Caco-2 (cell line): ENCODE results near the gene CPHXL2. TPM values are rescaled to one million over a fixed set of nuclear protein-coding genes. Genes with fewer than 3 reads are reported as not detected.

Experiments used
- BruUV-seq: library from RNA; stranded (reverse); fragments of 400-500 nt; replicated peaks from 2 replicates; lab custom pipeline; 2021; lab: Mats Ljungman, UMichigan
- CTCF ChIA-PET: fragments of 300-600 bp; sonication (Branson Sonifier 250); formaldehyde crosslinking; loops from one replicate; lab custom pipeline; 2022; ENCODE audit warnings: antibody characterized with exemption; lab: Charles Lee
- POLR2A ChIA-PET: fragments of 300-600 bp; sonication (Branson Sonifier 250); formaldehyde crosslinking; loops from one replicate; lab custom pipeline; 2022; ENCODE audit warnings: antibody characterized with exemption; lab: Charles Lee
- DNase-seq, 2 experiments: peaks; one replicate each; pipeline versions ENCODE4 v3.0.0 to v3.0.0-alpha.2; 2020 to 2022
- H3K27me3 ChIP-seq: replicated peaks from 2 replicates; pipeline ENCODE4 v1.6.0; 2011; ENCODE audit warnings: low read length; ENCODE audit not compliant: control insufficient read depth, insufficient read depth
- H3K36me3 ChIP-seq: 2 replicates; pipeline ENCODE4 v1.5.1; 2011; ENCODE audit warnings: low read length; ENCODE audit not compliant: control insufficient read depth, insufficient read depth
- H3K4me1 ChIP-seq: fragments of 250-450 bp; sonication (Bioruptor Pico); 2 replicates; pipeline ENCODE4 v1.5.1; 2020; ENCODE audit warnings: mild to moderate bottlenecking
- H3K4me3 ChIP-seq: 2 replicates; pipeline ENCODE4 v1.5.1; 2011; ENCODE audit warnings: low read depth, mild to moderate bottlenecking, control low read depth, low read length
- H3K9me3 ChIP-seq: fragments of 250-450 bp; sonication (Bioruptor Pico); 2 replicates; pipeline ENCODE4 v1.5.1; 2020; ENCODE audit warnings: mild to moderate bottlenecking, moderate library complexity
- H3K27ac Mint-ChIP-seq: one replicate; pipeline ENCODE4 v1.8.0; 2022; ENCODE audit warnings: mixed read lengths; ENCODE audit not compliant: unreplicated experiment
- H3K27me3 Mint-ChIP-seq: one replicate; pipeline ENCODE4 v1.8.0; 2022; ENCODE audit warnings: mixed read lengths; ENCODE audit not compliant: insufficient read depth, unreplicated experiment
- H3K36me3 Mint-ChIP-seq: one replicate; pipeline ENCODE4 v1.8.0; 2022; ENCODE audit warnings: mild to moderate bottlenecking, mixed read lengths; ENCODE audit not compliant: insufficient read depth, unreplicated experiment
- H3K4me1 Mint-ChIP-seq: one replicate; pipeline ENCODE4 v1.8.0; 2022; ENCODE audit warnings: low read depth, mixed read lengths; ENCODE audit not compliant: unreplicated experiment
- H3K4me3 Mint-ChIP-seq: one replicate; pipeline ENCODE4 v1.8.0; 2022; ENCODE audit warnings: mild to moderate bottlenecking, moderate library complexity, mixed read lengths; ENCODE audit not compliant: unreplicated experiment
- H3K9me3 Mint-ChIP-seq: one replicate; pipeline ENCODE4 v1.8.0; 2022; ENCODE audit warnings: mixed read lengths; ENCODE audit not compliant: unreplicated experiment
- CTCF ChIP-seq, 2 experiments: fragments of 200-600 bp in 1 of 2; IDR thresholded peaks; 1 replicate in 1 of 2; 2 replicates in 1 of 2; pipeline versions ENCODE4 v1.5.1 to v1.8.0; 2011 to 2022; ENCODE audit warnings: antibody characterized with exemption in 1 of 2, control low read depth in 1 of 2, inconsistent platforms in 1 of 2, low read depth in 1 of 2, low read length in 1 of 2, mild to moderate bottlenecking in 1 of 2, moderate library complexity in 1 of 2; ENCODE audit not compliant: insufficient read depth in 1 of 2, severe bottlenecking in 1 of 2, unreplicated experiment in 1 of 2
- intact Hi-C: fragments of 100-400 bp; cut with micrococcal nuclease; formaldehyde crosslinking; loops from one replicate; pipeline ENCODE4 v1.10.0; 2022; ENCODE audit not compliant: unreplicated experiment
- total RNA-seq: library from RNA; stranded (reverse); gene quantifications from 2 replicates; pipeline ENCODE4 v1.2.3, GENCODE V29; 2022

The CPHXL2 gene
- total RNA-seq, 1 experiment from 2014 or later, result not detected

GRCh38 chr16:75702242-75702641, 25.4 kb upstream of the CPHXL2 start:
- no peaks in the 10 kb centered on the region for H3K4me1 ChIP-seq
- 0 out of 2 replicates have a peak, but pooled peaks cover 3% of the 10 kb centered on the region for H3K9me3 ChIP-seq
- H3K27me3 Mint-ChIP-seq, result peaks cover 5% of the 10 kb centered on the region
- ChIA-PET POLR2A (no interaction called here), CTCF (no interaction called here)
- no peak overlapping the region for H3K4me3 Mint-ChIP-seq
- H3K4me3 ChIP-seq, result no peak overlapping the region
- no peaks in the 10 kb centered on the region for H3K9me3 Mint-ChIP-seq
- intact Hi-C loops, result no loop called here
- peak in 1 of 2 experiments; percentile 16 for DNase-seq
- no peak overlapping the region for H3K27ac Mint-ChIP-seq
- no peaks in the 10 kb centered on the region for H3K4me1 Mint-ChIP-seq
- H3K36me3 ChIP-seq, result no peaks in the 10 kb centered on the region
- H3K36me3 Mint-ChIP-seq, result no peaks in the 10 kb centered on the region
- no peak for TF ChIP-seq CTCF (IDR thresholded peaks at IDR 0.05; ENCODE audit: insufficient read depth in 1 of 2, low read depth in 1 of 2, low read length in 1 of 2, severe bottlenecking in 1 of 2, unreplicated experiment in 1 of 2)
- no peaks in the 10 kb centered on the region for H3K27me3 ChIP-seq
- BruUV-seq, result no TSS peak

- no TSS peak for BruUV-seq
- DNase-seq, result no peak
- Histone ChIP-seq H3K36me3 (no peaks in the 10 kb centered on the region), H3K27me3 (no peaks in the 10 kb centered on the region), H3K4me1 (no peaks in the 10 kb centered on the region), H3K9me3 (0 out of 2 replicates have a peak, but pooled peaks cover 3% of the 10 kb centered on the region), H3K4me3 (no peak within 1 kb of the TSS)
- no peak for TF ChIP-seq CTCF (IDR thresholded peaks at IDR 0.05; ENCODE audit: insufficient read depth in 1 of 2, low read depth in 1 of 2, low read length in 1 of 2, severe bottlenecking in 1 of 2, unreplicated experiment in 1 of 2)
- POLR2A ChIA-PET, result no interaction called here
- no peaks in the 10 kb centered on the region for H3K9me3 Mint-ChIP-seq
- H3K27ac Mint-ChIP-seq, result no peak within 1 kb of the TSS
- no peaks in the 10 kb centered on the region for H3K36me3 Mint-ChIP-seq
- CTCF ChIA-PET, result no interaction called here
- no peaks in the 10 kb centered on the region for H3K27me3 Mint-ChIP-seq
- intact Hi-C loops, result no loop called here
- no peak within 1 kb of the TSS for H3K4me3 Mint-ChIP-seq
- no peaks in the 10 kb centered on the region for H3K4me1 Mint-ChIP-seq
Observed at GRCh38 chr16:75701361-75701760, 24.6 kb upstream of the CPHXL2 start, which contains the start of gene DUXB. DUXB (minus strand) TSS chr16:75701461; CDS start chr16:75701418, 43 bp downstream.

GRCh38 chr16:75697571-75697970, 20.8 kb upstream of the CPHXL2 start:
- no peaks in the 10 kb centered on the region for H3K4me1 Mint-ChIP-seq
- Histone ChIP-seq H3K27me3 (no peaks in the 10 kb centered on the region), H3K9me3 (no peaks in the 10 kb centered on the region; the same call in 1 of the 2 replicates), H3K4me3 (no peak overlapping the region), H3K4me1 (no peaks in the 10 kb centered on the region), H3K36me3 (no peaks in the 10 kb centered on the region)
- no peak overlapping the region for H3K4me3 Mint-ChIP-seq
- H3K27me3 Mint-ChIP-seq, result no peaks in the 10 kb centered on the region
- CTCF ChIA-PET, result no interaction called here
- H3K27ac Mint-ChIP-seq, result no peak overlapping the region
- intact Hi-C loops, result no loop called here
- TF ChIP-seq CTCF (IDR thresholded peaks at IDR 0.05; ENCODE audit: insufficient read depth in 1 of 2, low read depth in 1 of 2, low read length in 1 of 2, severe bottlenecking in 1 of 2, unreplicated experiment in 1 of 2), result no peak
- H3K9me3 Mint-ChIP-seq, result no peaks in the 10 kb centered on the region
- DNase-seq, result no peak
- POLR2A ChIA-PET, result interaction anchor here (1.0 kb wide), 1 partner anchor 50 kb away, joined by 3 read pairs; the partner anchor contains the start of genes KARS1 and TERF2IP
- no peaks in the 10 kb centered on the region for H3K36me3 Mint-ChIP-seq
- BruUV-seq, result no TSS peak
